ENCODE data around the gene DCST2.
A peak's percentile ranks its signal among the peaks of the same experiment; 100 is the strongest.
"Not testable (repeated sequence)": the region's sequence is repeated elsewhere in the genome, so short reads cannot be mapped to it uniquely, and the experiment has no call there.

DCST2 gene

DNA sequence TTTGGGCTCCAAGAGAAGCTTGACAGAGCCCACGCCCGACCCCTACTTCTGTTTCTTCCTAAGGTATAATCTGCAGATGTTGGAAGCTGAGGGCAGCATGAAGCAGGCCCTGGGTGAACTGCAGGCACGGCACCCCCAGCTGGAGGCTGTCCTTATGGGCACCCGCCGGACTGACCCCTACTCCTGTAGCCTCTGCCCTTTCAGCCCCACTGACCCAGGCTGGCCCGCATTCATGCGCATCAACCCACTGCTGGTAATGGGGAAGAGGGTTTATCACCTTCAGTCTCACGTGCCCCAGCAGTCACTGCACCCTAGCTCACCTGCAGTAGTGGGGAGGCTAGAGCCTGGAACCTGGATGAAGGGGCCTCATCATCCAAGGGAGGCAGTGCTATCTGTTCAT is 43.3 kb downstream of the DCST2 start:
- in situ Hi-C loops (cut with MboI; ENCODE audit: low pct_unique_long_range_greater_than_20kb, low sequenced_read_pairs, unreplicated experiment): no loop called here
- TF ChIP-seq, protein P1, sequence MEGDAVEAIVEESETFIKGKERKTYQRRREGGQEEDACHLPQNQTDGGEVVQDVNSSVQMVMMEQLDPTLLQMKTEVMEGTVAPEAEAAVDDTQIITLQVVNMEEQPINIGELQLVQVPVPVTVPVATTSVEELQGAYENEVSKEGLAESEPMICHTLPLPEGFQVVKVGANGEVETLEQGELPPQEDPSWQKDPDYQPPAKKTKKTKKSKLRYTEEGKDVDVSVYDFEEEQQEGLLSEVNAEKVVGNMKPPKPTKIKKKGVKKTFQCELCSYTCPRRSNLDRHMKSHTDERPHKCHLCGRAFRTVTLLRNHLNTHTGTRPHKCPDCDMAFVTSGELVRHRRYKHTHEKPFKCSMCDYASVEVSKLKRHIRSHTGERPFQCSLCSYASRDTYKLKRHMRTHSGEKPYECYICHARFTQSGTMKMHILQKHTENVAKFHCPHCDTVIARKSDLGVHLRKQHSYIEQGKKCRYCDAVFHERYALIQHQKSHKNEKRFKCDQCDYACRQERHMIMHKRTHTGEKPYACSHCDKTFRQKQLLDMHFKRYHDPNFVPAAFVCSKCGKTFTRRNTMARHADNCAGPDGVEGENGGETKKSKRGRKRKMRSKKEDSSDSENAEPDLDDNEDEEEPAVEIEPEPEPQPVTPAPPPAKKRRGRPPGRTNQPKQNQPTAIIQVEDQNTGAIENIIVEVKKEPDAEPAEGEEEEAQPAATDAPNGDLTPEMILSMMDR (IDR thresholded peaks at IDR 0.05; ENCODE audit: extremely low read depth, insufficient read depth, missing control alignments): no peak
- DNase-seq (ENCODE audit: low spot score): no peak

DNA sequence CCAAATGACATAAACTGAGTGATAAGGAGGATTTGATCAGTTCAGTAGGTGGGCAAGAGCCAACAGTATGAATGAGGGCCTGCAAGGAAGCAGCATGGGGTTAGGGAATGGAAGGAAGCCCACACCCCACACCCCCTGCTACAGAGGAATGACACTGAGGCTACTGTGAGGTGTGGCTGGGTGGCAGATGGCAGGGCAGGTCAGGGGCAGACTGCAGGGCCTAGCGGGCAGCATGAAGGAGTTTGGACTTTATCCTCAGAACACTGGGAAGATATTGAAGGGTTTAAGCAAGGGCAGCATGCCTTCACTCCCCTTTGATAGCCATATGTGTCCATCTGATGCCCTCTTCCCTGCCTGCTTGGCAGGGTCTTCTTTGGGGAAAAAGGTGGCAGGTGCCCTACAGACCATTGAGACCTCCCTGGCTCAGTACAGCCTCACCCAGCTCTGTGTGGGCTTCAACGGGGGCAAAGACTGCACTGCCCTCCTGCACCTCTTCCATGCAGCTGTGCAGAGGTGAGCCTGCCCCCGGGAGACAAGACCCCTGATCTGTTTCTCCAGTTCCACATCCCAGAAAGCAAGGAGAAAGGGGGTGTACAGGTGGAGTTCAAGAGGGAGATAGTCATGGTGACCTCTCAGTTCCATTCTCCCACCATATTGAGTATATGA is 44.3 kb downstream of the DCST2 start:
- in situ Hi-C loops (cut with MboI; ENCODE audit: low pct_unique_long_range_greater_than_20kb, low sequenced_read_pairs, unreplicated experiment): no loop called here

DNA sequence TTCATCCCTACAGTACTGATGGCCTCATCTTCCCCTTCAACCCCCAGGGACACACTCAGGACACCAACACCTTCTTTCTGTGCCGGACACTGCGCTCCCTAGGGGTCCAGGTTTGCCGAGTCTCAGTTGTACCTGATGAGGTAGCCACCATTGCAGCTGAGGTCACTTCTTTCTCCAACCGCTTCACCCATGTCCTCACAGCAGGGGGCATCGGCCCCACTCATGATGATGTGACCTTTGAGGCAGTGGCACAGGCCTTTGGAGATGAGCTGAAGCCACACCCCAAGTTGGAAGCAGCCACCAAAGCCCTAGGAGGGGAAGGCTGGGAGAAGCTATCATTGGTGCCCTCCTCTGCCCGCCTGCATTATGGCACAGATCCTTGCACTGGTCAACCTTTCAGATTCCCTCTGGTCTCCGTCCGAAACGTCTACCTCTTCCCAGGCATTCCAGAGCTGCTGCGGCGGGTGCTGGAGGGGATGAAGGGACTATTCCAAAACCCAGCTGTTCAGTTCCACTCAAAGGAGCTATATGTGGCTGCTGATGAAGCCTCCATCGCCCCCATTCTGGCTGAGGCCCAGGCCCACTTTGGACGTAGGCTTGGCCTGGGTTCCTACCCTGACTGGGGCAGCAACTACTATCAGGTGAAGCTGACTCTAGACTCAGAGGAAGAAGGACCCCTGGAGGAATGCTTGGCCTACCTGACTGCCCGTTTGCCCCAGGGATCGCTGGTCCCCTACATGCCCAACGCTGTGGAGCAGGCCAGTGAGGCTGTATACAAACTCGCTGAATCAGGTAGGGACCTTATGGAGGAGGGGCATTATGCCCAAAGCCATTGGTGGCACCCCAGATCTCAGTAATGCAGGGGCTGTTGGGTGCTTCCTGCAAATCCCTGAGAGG is 45.3 kb downstream of the DCST2 start:
- TF ChIP-seq, protein P1 (IDR thresholded peaks at IDR 0.05; ENCODE audit: extremely low read depth, insufficient read depth, missing control alignments): peak; percentile 10
- DNase-seq (ENCODE audit: low spot score): no peak
- in situ Hi-C loops (cut with MboI; ENCODE audit: low pct_unique_long_range_greater_than_20kb, low sequenced_read_pairs, unreplicated experiment): no loop called here

More for the DNA sequence above, 44.3 kb downstream of the DCST2 start:
- no peak for DNase-seq (ENCODE audit: low spot score)
- TF ChIP-seq, protein P1 (IDR thresholded peaks at IDR 0.05; ENCODE audit: extremely low read depth, insufficient read depth, missing control alignments): no peak

DNA sequence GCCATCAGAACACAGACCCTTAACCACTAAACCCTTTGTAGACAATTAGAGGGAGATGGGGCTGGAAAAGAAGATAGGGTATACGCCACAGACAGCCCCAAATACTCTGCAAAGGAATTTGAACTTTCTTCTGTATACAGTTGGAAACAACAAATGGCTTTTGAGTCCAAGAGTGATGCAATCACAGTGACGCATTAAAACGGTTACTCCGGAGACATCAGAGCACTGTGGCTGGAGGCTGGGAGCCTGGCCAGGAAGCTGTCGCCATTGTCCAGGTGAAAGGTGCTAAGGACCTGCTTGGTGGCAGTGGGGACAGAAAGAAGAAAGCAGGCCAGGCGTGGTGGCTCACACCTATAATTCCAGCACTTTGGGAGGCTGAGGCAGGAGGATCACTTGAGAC is 46.3 kb downstream of the DCST2 start:
- DNase-seq (ENCODE audit: low spot score): no peak
- in situ Hi-C loops (cut with MboI; ENCODE audit: low pct_unique_long_range_greater_than_20kb, low sequenced_read_pairs, unreplicated experiment): no loop called here
- TF ChIP-seq, protein P1 (IDR thresholded peaks at IDR 0.05; ENCODE audit: extremely low read depth, insufficient read depth, missing control alignments): no peak

DNA sequence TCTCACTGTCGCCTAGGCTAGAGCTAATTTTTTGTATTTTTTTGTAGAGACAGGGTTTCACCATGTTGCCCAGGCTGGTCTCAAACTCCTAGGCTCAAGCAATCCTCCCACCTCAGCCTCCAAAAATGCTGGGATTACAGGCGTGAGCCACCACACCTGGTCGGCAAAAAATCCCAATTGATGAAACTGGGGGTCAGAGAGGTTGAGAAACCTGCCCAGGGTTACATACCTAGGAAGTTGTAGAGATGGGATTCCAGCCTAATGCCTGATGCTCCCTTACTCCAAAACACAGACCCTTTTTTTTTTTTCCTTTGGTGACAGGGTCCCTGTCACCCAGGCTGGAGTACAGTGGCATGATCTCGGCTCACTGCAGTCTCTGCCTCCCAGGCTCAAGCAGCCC is 46.8 kb downstream of the DCST2 start:
- in situ Hi-C loops (cut with MboI; ENCODE audit: low pct_unique_long_range_greater_than_20kb, low sequenced_read_pairs, unreplicated experiment); DNase-seq (ENCODE audit: low spot score): not testable (repeated sequence)

DNA sequence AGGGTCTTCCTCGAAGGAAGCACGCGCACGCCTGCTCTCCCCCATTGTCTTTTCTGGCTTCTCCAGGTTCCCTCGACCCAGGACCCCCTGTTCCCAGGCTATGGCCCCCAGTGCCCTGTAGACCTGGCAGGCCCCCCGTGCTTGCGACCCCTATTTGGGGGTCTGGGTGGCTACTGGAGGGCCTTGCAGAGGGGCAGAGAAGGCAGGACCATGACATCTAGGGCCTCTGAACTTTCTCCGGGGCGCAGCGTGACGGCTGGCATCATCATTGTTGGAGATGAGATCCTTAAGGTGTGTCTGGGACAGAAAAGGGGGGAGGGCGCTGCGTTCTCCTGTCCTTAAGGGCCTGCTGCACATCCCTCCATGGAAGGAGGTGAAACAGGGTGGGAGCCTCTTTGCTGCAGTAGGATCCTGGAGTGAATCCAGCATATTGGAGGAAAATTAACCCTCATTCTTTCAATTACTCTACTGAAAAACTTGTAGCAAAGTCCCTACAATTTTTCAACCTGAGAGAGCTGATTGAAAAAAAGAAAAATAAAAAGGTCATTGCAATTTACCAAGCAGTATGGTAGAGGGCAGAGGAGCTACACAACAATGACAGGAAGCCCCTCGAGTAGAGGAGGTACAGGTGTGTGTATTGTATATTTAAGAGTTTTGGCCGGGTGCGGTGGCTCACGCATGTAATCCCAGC is 49.7 kb downstream of the DCST2 start:
- DNase-seq (ENCODE audit: low spot score): no peak
- TF ChIP-seq, protein P1 (IDR thresholded peaks at IDR 0.05; ENCODE audit: extremely low read depth, insufficient read depth, missing control alignments): no peak
- in situ Hi-C loops (cut with MboI; ENCODE audit: low pct_unique_long_range_greater_than_20kb, low sequenced_read_pairs, unreplicated experiment): no loop called here
